Endothelial cell of umbilical vein (primary cell): Measurements from ENCODE around the gene LYRM4. TPM values are rescaled to one million over a fixed set of nuclear protein-coding genes. Genes with fewer than 3 reads are reported as not detected.

Experiments used
- BruUV-seq: library from RNA; stranded (reverse); fragments of 400-500 nt; replicated peaks from 2 replicates; lab custom pipeline; 2021; lab: Mats Ljungman, UMichigan
- CTCF ChIA-PET: fragments of 300-600, 350-600 bp; sonication (Branson Sonifier 250); formaldehyde crosslinking; loops from one replicate; lab custom pipeline; 2021; ENCODE audit warnings: antibody characterized with exemption, inconsistent platforms; lab: Charles Lee
- POLR2A ChIA-PET: fragments of 300-600, 350-600 bp; sonication (Branson Sonifier 250); formaldehyde crosslinking; loops from one replicate; lab custom pipeline; 2021; ENCODE audit warnings: antibody characterized with exemption, inconsistent platforms; lab: Charles Lee
- DNase-seq: peaks from one replicate; pipeline ENCODE4 v3.0.0-alpha.2; 2011; ENCODE audit warnings: low read depth, low spot score
- FAIRE-seq: peaks from 2 replicates; lab custom pipeline; 2011; peaks lifted over from hg19 to GRCh38; lab: Jason Lieb, UNC
- H2AFZ ChIP-seq: 2 replicates; pipeline ENCODE4 v1.6.0; 2012; ENCODE audit warnings: low read depth, low read length, control low read depth, inconsistent platforms
- H3K27ac ChIP-seq: 2 replicates; pipeline ENCODE4 v1.5.1; 2011; ENCODE audit warnings: low read depth, mild to moderate bottlenecking, control low read depth, low read length, moderate library complexity; ENCODE audit not compliant: insufficient read depth
- H3K27me3 ChIP-seq, 2 experiments: 2 replicates each; pipeline versions ENCODE4 v1.6.0 to v1.6.1; 2011; ENCODE audit warnings: low read length in 2 of 2, mixed read lengths in 1 of 2; ENCODE audit not compliant: control insufficient read depth in 2 of 2, insufficient read depth in 2 of 2
- H3K36me3 ChIP-seq, 2 experiments: 2 replicates in 1 of 2; 3 replicates in 1 of 2; pipeline ENCODE4 v1.5.1; 2011; ENCODE audit warnings: low read length in 2 of 2, mild to moderate bottlenecking in 1 of 2, moderate library complexity in 1 of 2; ENCODE audit not compliant: control insufficient read depth in 2 of 2, insufficient read depth in 2 of 2; ENCODE audit errors: extremely low read depth in 1 of 2
- H3K4me1 ChIP-seq: 3 replicates; pipeline ENCODE4 v1.5.1; 2011; ENCODE audit warnings: mild to moderate bottlenecking, low read length; ENCODE audit not compliant: control insufficient read depth, insufficient read depth; ENCODE audit errors: extremely low read depth
- H3K4me2 ChIP-seq: 2 replicates; pipeline ENCODE4 v1.6.1; 2011; ENCODE audit warnings: low read length, control low read depth, mixed read lengths; ENCODE audit not compliant: insufficient read depth
- H3K4me3 ChIP-seq, 3 experiments: fragments of 200-600 bp in 1 of 3; sonication (generic), shearing (Covaris generic) in 1 of 3; replicated peaks in 1 of 3; 2 replicates each; pipeline ENCODE4 v1.5.1; 2011 to 2016; ENCODE audit warnings: control low read depth in 3 of 3, low read length in 3 of 3, mild to moderate bottlenecking in 2 of 3, inconsistent platforms in 1 of 3, low read depth in 1 of 3, moderate library complexity in 1 of 3; ENCODE audit not compliant: insufficient read depth in 1 of 3
- H3K79me2 ChIP-seq: 2 replicates; pipeline ENCODE4 v1.6.0; 2012; ENCODE audit warnings: low read length, inconsistent platforms; ENCODE audit not compliant: control insufficient read depth, insufficient read depth
- H3K9ac ChIP-seq: replicated peaks from 2 replicates; pipeline ENCODE3; 2011; ENCODE audit warnings: low read length, control low read depth; ENCODE audit not compliant: insufficient read depth; ENCODE audit errors: extremely low read depth
- H3K9me1 ChIP-seq: replicated peaks from 3 replicates; pipeline ENCODE4 v1.6.0; 2011; ENCODE audit warnings: mild to moderate bottlenecking, low read length; ENCODE audit not compliant: control insufficient read depth, insufficient read depth; ENCODE audit errors: extremely low read depth
- H3K9me3 ChIP-seq: replicated peaks from 2 replicates; pipeline ENCODE4 v1.5.1; 2012; ENCODE audit warnings: low read length, inconsistent platforms; ENCODE audit not compliant: control insufficient read depth, insufficient read depth
- H4K20me1 ChIP-seq: replicated peaks from 2 replicates; pipeline ENCODE3; 2011; ENCODE audit warnings: mild to moderate bottlenecking, low read length; ENCODE audit not compliant: control insufficient read depth, insufficient read depth; ENCODE audit errors: extremely low read depth
- EZH2 ChIP-seq: IDR thresholded peaks from 2 replicates; pipeline ENCODE4 v1.6.1; 2012; ENCODE audit warnings: borderline replicate concordance, low read depth, mild to moderate bottlenecking, moderate library complexity, low read length, inconsistent platforms; ENCODE audit not compliant: severe bottlenecking
- FOS ChIP-seq: IDR thresholded peaks from 2 replicates; pipeline ENCODE4 v1.6.1; 2011; ENCODE audit warnings: mild to moderate bottlenecking, low read length, moderate library complexity, borderline replicate concordance; ENCODE audit not compliant: insufficient read depth
- JUN ChIP-seq: IDR thresholded peaks from 2 replicates; pipeline ENCODE4 v1.6.1; 2011; ENCODE audit warnings: borderline replicate concordance, low read depth; ENCODE audit not compliant: insufficient read length, insufficient read depth
- MYC ChIP-seq: IDR thresholded peaks from one replicate; pipeline ENCODE4 v1.6.1; 2011; ENCODE audit warnings: mild to moderate bottlenecking, low read depth, low read length
- POLR2A ChIP-seq: IDR thresholded peaks from 2 replicates; pipeline ENCODE4 v1.6.1; 2012; ENCODE audit warnings: low read depth, mild to moderate bottlenecking, control low read depth, low read length
- POLR2AphosphoS5 ChIP-seq: IDR thresholded peaks from 2 replicates; pipeline ENCODE4 v1.6.1; 2012; ENCODE audit warnings: low read depth, mild to moderate bottlenecking, control low read depth, low read length, moderate library complexity; ENCODE audit not compliant: insufficient read depth
- dilution Hi-C: fragments of 300-500 bp; cut with MboI; formaldehyde crosslinking; loops from one replicate; pipeline ENCODE4 v1.15.0; 2019; ENCODE audit warnings: low sequenced_read_pairs; ENCODE audit not compliant: extremely low pct_ligation_motif_present
- intact Hi-C: fragments of 100-400 bp; cut with micrococcal nuclease; formaldehyde crosslinking; loops from one replicate; pipeline ENCODE4 v1.10.0; 2022
- polyA plus RNA-seq, 4 experiments: library from polyadenylated mRNA; depleted of rRNA in 3 of 4; stranded (reverse) in 3 of 4; unstranded in 1 of 4; fragments of >200 nt; gene quantifications; 2 replicates each; pipeline versions ENCODE4 v1.2.1 to v1.2.3, GENCODE V29; 2011 to 2012; ENCODE audit warnings: missing spikeins in 1 of 4
- total RNA-seq: library from RNA; stranded (reverse); gene quantifications from 2 replicates; pipeline ENCODE4 v1.2.3, GENCODE V29; 2021
- TF ChIP-seq, protein P1 (sequence below): IDR thresholded peaks from 2 replicates; pipeline ENCODE4 v1.6.1; 2011; ENCODE audit not compliant: insufficient read depth, insufficient read length

The LYRM4 gene
- total and polyA plus RNA-seq, 2 donors (not counting 3 experiments of a cell fraction or from before 2014, with no cell fraction given) = 39.5 to 44.0 TPM

DNA sequence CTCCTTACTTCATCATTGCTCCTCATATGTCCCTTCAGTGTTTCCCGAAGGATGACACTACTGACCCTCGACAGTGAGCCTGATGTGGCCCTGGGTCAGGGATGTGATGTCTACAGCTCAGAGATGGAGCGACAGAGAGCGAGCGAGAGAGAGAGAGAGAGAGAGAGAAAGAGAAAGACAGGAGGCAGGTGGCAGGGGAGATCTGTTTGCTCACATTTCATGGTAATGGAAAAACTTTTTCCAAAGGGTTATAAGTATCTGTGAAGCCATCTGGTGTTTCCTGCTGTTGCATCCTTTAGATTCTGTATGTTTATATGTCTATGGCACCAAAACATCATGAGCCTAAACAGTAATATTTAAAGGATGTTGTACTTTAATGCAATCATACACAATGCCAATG is 98.4 kb downstream of the LYRM4 start:
- ChIA-PET POLR2A (no interaction called here), CTCF (interaction anchor here (1.4 kb wide), 1 partner anchor 18 kb away, joined by 3 read pairs; no protein-coding TSS in a partner anchor)
- Histone ChIP-seq H3K36me3 (no peaks in the 10 kb centered on the region), H3K27ac (no peak overlapping the region), H3K79me2 (no peaks in the 10 kb centered on the region), H3K27me3 (no peaks in the 10 kb centered on the region), H3K4me1 (no peaks in the 10 kb centered on the region), H3K4me2 (no peak overlapping the region), H3K9me3 (no peaks in the 10 kb centered on the region), H4K20me1 (no peaks in the 10 kb centered on the region), H3K4me3 (no peak overlapping the region), H3K9me1 (no peaks in the 10 kb centered on the region), H2AFZ (no peak overlapping the region), H3K9ac (no peak overlapping the region)
- no TSS peak for BruUV-seq
- no peak for FAIRE-seq
- intact Hi-C loops (no loop called here), dilution Hi-C loops (no loop called here)
- no peak for DNase-seq
- TF ChIP-seq MYC (no peak), FOS (no peak), POLR2AphosphoS5 (no peak), POLR2A (no peak), EZH2 (no peak)

DNA sequence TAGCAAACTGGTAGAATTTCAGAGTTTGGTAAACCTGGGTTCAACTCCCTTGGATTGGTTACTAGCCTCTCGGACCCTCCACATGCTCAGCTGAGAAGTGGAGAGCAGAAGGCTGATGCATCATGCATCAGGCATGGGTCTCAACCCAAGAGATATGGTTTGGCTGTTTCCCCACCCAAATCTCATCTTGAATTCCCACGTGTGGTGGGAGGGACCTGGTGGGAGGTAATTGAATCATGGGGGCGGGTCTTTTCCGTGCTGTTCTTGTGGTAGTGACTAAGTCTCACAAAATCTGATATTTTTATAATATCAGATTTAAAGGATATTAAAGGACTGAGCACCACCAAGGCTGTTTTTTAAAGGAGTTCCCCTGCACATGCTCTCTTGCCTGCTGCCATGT is 100.5 kb downstream of the LYRM4 start:
- Histone ChIP-seq H3K27me3 (no peaks in the 10 kb centered on the region), H3K4me1 (no peaks in the 10 kb centered on the region), H3K4me2 (no peak overlapping the region), H4K20me1 (no peaks in the 10 kb centered on the region), H3K79me2 (no peaks in the 10 kb centered on the region), H3K27ac (no peak overlapping the region), H3K4me3 (no peak overlapping the region), H2AFZ (no peak overlapping the region), H3K36me3 (no peaks in the 10 kb centered on the region), H3K9me1 (no peaks in the 10 kb centered on the region), H3K9ac (no peak overlapping the region), H3K9me3 (no peaks in the 10 kb centered on the region)
- POLR2A ChIA-PET = no interaction called here
- intact Hi-C loops = no loop called here
- DNase-seq = no peak
- FAIRE-seq = no peak
- no peak for TF ChIP-seq JUN
- TF ChIP-seq, protein P1, sequence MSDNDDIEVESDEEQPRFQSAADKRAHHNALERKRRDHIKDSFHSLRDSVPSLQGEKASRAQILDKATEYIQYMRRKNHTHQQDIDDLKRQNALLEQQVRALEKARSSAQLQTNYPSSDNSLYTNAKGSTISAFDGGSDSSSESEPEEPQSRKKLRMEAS = no peak
- CTCF ChIA-PET = interaction anchor here (2.6 kb wide), 1 partner anchor 17 kb away, joined by 10 read pairs; no protein-coding TSS in a partner anchor
- BruUV-seq = no TSS peak
- dilution Hi-C loops = no loop called here
